SH-SY5Y (cell line): ENCODE measurements around the gene THRB.

Experiments
- GATA2 ChIP-seq: IDR thresholded peaks from 2 replicates; pipeline ENCODE4 v1.6.1; 2011; ENCODE audit warnings: mild to moderate bottlenecking, low read depth, low read length
- GATA3 ChIP-seq: IDR thresholded peaks from 2 replicates; pipeline ENCODE4 v1.6.1; 2011; ENCODE audit warnings: low read depth, mild to moderate bottlenecking, low read length, moderate library complexity

- TF ChIP-seq GATA3 (no peak), GATA2 (no peak)
Measured at GRCh38 chr3:24340161-24340560, 154.5 kb downstream of the THRB start.
